NT2/D1 (cell line): Measurements from ENCODE around the gene LYPD8.
A peak's percentile ranks its signal among the peaks of the same experiment; 100 is the strongest.

Experiments used
- DNase-seq: peaks from one replicate; pipeline ENCODE4 v3.0.0-alpha.2; 2011; ENCODE audit warnings: low read depth, low spot score
- H3K27me3 ChIP-seq: 2 replicates; pipeline ENCODE4 v1.6.0; 2011; ENCODE audit warnings: mild to moderate bottlenecking; ENCODE audit not compliant: insufficient read length, insufficient read depth
- H3K36me3 ChIP-seq: 2 replicates; pipeline ENCODE4 v1.6.1; 2011; ENCODE audit warnings: mild to moderate bottlenecking, low read length, mixed read lengths; ENCODE audit not compliant: insufficient read depth, insufficient read length
- H3K4me1 ChIP-seq: 2 replicates; pipeline ENCODE4 v1.5.1; 2011; ENCODE audit not compliant: insufficient read depth, insufficient read length
- H3K4me3 ChIP-seq: 2 replicates; pipeline ENCODE4 v1.5.1; 2011; ENCODE audit warnings: low read depth; ENCODE audit not compliant: insufficient read length
- H3K9ac ChIP-seq: 2 replicates; pipeline ENCODE4 v1.6.0; 2011; ENCODE audit warnings: low read depth; ENCODE audit not compliant: insufficient read length
- H3K9me3 ChIP-seq: 2 replicates; pipeline ENCODE4 v1.5.1; 2011; ENCODE audit warnings: mild to moderate bottlenecking, low read length; ENCODE audit not compliant: insufficient read depth
- SUZ12 ChIP-seq: IDR thresholded peaks from 2 replicates; pipeline ENCODE4 v1.6.1; 2011; ENCODE audit not compliant: insufficient read length, insufficient read depth; ENCODE audit errors: extremely low read depth
- YY1 ChIP-seq: IDR thresholded peaks from 2 replicates; pipeline ENCODE4 v1.6.1; 2011; ENCODE audit not compliant: insufficient read length, insufficient read depth
- ZNF274 ChIP-seq: IDR thresholded peaks from 2 replicates; pipeline ENCODE4 v1.6.1; 2011; ENCODE audit warnings: mild to moderate bottlenecking, low read depth, low read length

Gene LYPD8

DNA sequence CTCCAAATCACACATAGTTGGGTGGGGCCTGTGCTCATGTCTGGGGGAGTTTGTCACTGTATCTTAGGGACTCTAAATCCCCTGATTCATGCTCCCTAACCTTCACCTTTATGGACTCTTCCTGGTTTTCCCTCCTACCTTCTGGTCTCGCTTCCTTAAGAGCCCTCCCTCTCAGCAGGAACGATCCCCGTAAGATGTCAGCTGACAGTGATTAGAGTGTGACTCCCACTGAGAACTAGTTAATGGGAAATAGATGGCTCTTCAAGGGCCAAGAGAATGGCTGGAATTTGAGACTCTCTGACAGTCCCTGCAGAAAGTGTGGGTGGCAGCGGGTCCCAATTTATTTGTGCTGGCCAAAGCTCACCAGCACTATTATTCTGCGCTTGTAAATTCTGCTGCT is 22.0 kb downstream of the LYPD8 start:
- DNase-seq: peak; percentile 36
- Histone ChIP-seq H3K36me3 (no peaks in the 10 kb centered on the region), H3K27me3 (no peaks in the 10 kb centered on the region), H3K9me3 (no peaks in the 10 kb centered on the region; the same call in 1 of the 2 replicates), H3K9ac (no peak overlapping the region), H3K4me1 (no peaks in the 10 kb centered on the region), H3K4me3 (no peak overlapping the region)
- TF ChIP-seq YY1 (no peak), SUZ12 (no peak), ZNF274 (no peak)

DNA sequence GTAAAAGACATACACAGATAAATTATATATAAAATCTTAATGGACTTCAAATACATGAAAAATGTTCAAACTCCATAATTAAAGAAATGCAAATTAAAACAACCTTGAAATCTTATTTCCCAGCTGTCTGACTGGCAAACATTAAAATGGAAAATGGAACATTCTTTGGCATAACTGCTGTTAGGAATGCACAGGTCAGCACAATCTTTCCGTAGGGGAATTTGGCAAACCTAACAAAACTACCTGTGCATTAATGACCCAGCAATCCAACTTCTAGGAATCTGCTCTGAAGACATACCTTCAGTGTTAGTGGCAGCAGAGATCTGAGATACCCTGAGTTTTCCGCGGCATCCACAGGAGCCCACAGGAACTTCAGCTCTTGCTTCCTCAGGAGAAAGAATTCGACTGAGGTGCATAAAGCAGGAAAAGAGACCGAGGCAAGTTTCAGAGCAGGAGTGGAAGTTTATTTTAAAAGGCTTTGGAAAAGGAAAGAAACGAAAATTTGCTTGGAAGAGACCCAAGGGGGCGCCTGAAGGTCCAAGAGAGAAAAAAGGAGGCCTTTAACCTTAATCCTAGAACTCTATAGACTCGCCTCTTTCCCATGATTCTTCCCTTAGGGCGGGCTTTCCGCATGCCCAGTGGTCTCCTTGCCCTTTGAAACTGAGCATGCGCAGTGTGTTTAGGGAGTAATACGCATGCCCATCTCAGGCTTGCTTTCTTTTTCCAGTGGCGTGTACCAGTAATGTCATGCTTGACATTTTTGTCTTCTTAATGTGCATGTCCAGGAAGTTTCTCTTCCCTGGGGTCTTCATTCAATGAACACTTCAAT is 24.8 kb downstream of the LYPD8 start:
- H3K27me3 ChIP-seq: no peaks in the 10 kb centered on the region
- H3K36me3 ChIP-seq: no peaks in the 10 kb centered on the region
- H3K9ac ChIP-seq: no peak overlapping the region
- DNase-seq: no peak
- no peaks in the 10 kb centered on the region for H3K4me1 ChIP-seq
- no peaks in the 10 kb centered on the region; the same call in 1 of the 2 replicates for H3K9me3 ChIP-seq
- TF ChIP-seq ZNF274 (no peak), SUZ12 (no peak), YY1 (no peak)
- no peak overlapping the region for H3K4me3 ChIP-seq

- Histone ChIP-seq H3K9me3 (peaks cover 42% of the 10 kb centered on the region), H3K9ac (no peak overlapping the region), H3K27me3 (no peaks in the 10 kb centered on the region), H3K36me3 (no peaks in the 10 kb centered on the region), H3K4me3 (no peak overlapping the region), H3K4me1 (no peaks in the 10 kb centered on the region)
- TF ChIP-seq YY1 (no peak), SUZ12 (no peak), ZNF274 (no peak)
- no peak for DNase-seq
Observed at GRCh38 chr1:248714248-248714647, 41.3 kb downstream of the LYPD8 start.

DNA sequence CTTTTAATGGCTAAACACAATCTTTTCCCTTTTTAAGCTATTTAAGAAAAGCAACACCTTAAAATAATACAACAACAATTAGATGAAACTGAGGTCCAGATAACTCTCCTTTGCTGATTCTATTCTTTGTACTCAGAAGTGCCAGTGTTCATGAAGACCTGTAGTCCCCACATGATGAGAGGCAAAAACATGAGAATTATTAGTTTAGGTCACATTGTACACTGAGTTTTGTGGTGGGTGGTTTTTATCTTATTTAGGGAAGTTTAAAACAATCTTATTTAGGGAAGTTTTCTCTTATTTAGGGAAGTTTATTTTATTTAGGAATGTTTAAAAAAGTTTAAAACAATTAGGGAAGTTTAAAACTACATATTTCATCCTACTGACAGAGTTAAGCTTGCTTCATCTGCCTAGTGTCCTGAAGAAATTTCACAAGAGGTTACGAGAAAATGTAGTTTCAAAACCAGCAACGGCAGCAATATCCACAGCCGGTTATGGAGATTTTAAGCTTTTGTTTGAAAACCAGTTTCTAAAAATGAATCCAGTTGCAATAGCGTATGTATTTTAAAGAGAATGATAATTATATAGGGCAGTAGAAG is 45.2 kb downstream of the LYPD8 start:
- Histone ChIP-seq H3K9ac (no peak overlapping the region), H3K36me3 (no peaks in the 10 kb centered on the region), H3K4me3 (no peak overlapping the region), H3K27me3 (no peaks in the 10 kb centered on the region), H3K4me1 (no peaks in the 10 kb centered on the region), H3K9me3 (peaks cover 36% of the 10 kb centered on the region)
- DNase-seq: no peak
- TF ChIP-seq ZNF274 (no peak), SUZ12 (no peak), YY1 (no peak)

DNA sequence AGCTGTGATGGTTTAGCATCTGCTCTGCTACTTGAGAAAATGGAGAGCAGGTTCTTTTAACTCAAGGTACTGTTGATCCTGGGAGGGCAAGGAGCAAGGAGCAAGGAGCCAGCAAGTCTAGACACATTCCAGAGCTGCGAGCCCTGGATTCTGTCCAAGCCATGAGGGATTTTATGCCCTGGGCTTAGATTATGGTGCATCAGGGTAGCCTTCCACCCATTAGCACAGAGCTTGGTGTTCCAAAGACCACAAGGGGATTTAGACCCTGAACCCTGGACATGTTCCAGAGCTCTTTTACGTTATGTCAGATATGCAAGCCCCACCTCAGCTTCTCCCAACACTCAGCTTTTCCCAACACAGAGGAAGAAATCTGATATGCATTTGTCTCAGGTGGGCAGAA is 51.0 kb downstream of the LYPD8 start:
- no peaks in the 10 kb centered on the region for H3K27me3 ChIP-seq
- H3K9me3 ChIP-seq: peaks cover 17% of the 10 kb centered on the region; the same call in 1 of the 2 replicates

DNA sequence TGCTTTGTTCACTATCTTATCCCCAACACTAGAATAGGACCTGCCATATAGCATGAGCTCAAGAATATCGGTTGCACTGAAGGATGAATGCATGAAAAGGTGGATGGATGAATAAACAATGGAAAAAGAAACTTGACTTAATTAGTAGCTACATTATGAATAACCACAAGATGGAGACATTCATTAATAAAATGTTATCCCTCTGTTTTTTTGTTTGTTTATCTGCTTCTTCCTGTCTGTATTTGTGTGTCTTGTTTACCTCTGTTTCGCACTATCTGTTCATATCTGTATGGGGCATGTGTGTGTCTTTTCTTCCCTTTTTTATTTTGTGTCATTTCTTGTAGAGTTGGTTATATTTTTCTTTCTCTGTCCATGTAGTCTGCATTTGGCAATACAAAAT is 51.9 kb downstream of the LYPD8 start:
- Histone ChIP-seq H3K9me3 (peaks cover 17% of the 10 kb centered on the region; the same call in 1 of the 2 replicates), H3K36me3 (no peaks in the 10 kb centered on the region), H3K27me3 (no peaks in the 10 kb centered on the region), H3K9ac (no peak overlapping the region), H3K4me1 (no peaks in the 10 kb centered on the region), H3K4me3 (no peak overlapping the region)
- TF ChIP-seq SUZ12: no peak
- TF ChIP-seq YY1: no peak
- no peak for DNase-seq

More for the DNA sequence above, 51.0 kb downstream of the LYPD8 start:
- no peak overlapping the region for H3K4me3 ChIP-seq
- H3K9ac ChIP-seq: no peak overlapping the region
- no peak for TF ChIP-seq YY1
- TF ChIP-seq ZNF274: no peak
- TF ChIP-seq SUZ12: no peak
- no peaks in the 10 kb centered on the region for H3K36me3 ChIP-seq
- no peak for DNase-seq
- H3K4me1 ChIP-seq: no peaks in the 10 kb centered on the region

- H3K9me3 ChIP-seq: peaks cover 17% of the 10 kb centered on the region; the same call in 1 of the 2 replicates
- TF ChIP-seq YY1: no peak
- no peak for TF ChIP-seq SUZ12
- TF ChIP-seq ZNF274: no peak
- H3K4me1 ChIP-seq: no peaks in the 10 kb centered on the region
- H3K4me3 ChIP-seq: no peak within 1 kb of the TSS
- H3K9ac ChIP-seq: no peak within 1 kb of the TSS
- no peak for DNase-seq
- no peaks in the 10 kb centered on the region for H3K36me3 ChIP-seq
- H3K27me3 ChIP-seq: no peaks in the 10 kb centered on the region
Observed at GRCh38 chr1:248702714-248703113, 52.8 kb downstream of the LYPD8 start, which contains the start of gene OR14I1. Gene OR14I1 (minus strand): TSS chr1:248702766.
